RWPE2 (cell line): ENCODE measurements around the gene SCUBE3.

Experiments
- ATAC-seq: fragments of 200-7000 bp; cut with Tn5 transposase; 3 replicates; pipeline ENCODE4 v1.9.1; 2021; ENCODE audit warnings: low read depth
- DNase-seq: peaks from one replicate; pipeline ENCODE4 v3.0.0-alpha.2; 2020; ENCODE audit warnings: low spot score
- H3K27ac ChIP-seq: fragments of 450-650 bp; 2 replicates; pipeline ENCODE4 v1.5.1; 2017; ENCODE audit warnings: mild to moderate bottlenecking; ENCODE audit not compliant: poor library complexity, severe bottlenecking
- H3K27me3 ChIP-seq: fragments of 250-450 bp; sonication (Bioruptor Pico); 2 replicates; pipeline ENCODE4 v1.5.1; 2021; ENCODE audit warnings: mild to moderate bottlenecking, moderate library complexity; ENCODE audit not compliant: insufficient read depth, poor library complexity, severe bottlenecking
- H3K36me3 ChIP-seq: fragments of 250-450 bp; sonication (Bioruptor Pico); 2 replicates; pipeline ENCODE4 v1.5.1; 2020; ENCODE audit warnings: low read depth, mild to moderate bottlenecking, moderate library complexity
- H3K4me1 ChIP-seq: fragments of 250-450 bp; sonication (Bioruptor Pico); 2 replicates; pipeline ENCODE4 v1.5.1; 2021; ENCODE audit warnings: mild to moderate bottlenecking, moderate library complexity; ENCODE audit not compliant: insufficient read depth, poor library complexity, severe bottlenecking
- H3K4me3 ChIP-seq: fragments of 250-450 bp; sonication (Bioruptor Pico); 2 replicates; pipeline ENCODE4 v1.5.1; 2021; ENCODE audit warnings: mild to moderate bottlenecking, moderate library complexity; ENCODE audit not compliant: severe bottlenecking
- H3K9me3 ChIP-seq: fragments of 250-450 bp; sonication (Bioruptor Pico); 2 replicates; pipeline ENCODE4 v1.5.1; 2021; ENCODE audit warnings: mild to moderate bottlenecking, moderate library complexity; ENCODE audit not compliant: severe bottlenecking
- TF ChIP-seq, protein P1 (sequence below): fragments of 450-650 bp; IDR thresholded peaks from one replicate; pipeline ENCODE4 v1.5.1; 2017; ENCODE audit warnings: mild to moderate bottlenecking, moderate library complexity; ENCODE audit not compliant: poor library complexity, severe bottlenecking

Gene SCUBE3

DNA sequence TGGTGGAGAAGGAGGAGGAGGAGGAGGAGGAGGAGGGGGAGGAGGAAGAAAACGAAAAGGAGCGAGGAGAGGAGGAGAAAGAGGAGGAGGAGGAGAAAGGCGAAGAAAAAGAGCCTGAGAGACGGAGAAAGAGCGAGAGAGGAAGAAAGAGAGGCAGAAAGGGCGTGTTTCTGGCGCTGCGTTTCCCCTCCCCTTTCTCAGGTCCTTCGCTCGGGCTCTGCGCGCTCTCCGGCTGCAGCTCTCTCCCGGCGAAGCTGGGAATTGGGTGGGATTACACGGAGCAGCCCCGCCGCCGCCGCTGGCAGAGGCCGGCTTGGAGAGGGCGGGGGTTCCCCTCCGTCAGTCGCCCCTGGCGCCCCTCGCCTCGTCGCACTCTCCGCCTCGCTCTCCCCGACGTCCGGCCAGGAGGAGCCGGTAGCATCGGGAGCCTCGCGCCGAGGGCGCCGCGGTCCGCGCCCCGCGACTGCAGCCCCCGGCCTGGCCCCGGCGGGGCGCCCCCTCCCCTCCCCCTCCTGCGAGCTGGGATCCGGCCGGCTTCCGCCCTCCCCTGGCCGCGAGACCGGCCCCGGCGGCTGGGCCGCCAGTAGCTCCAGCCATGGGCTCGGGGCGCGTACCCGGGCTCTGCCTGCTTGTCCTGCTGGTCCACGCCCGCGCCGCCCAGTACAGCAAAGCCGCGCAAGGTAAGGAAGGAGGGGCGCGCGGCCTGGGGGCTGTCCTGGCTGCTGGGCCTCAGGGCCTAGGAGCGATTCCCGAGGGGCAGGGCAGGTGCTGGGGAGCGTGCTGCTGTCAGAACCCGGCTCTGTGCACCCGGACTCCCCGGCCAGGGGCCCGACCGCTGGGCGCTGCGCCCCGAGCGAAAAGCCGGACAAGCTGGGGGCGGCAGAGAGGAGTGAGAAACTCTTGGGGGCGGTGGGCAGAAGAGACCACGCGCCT is at the start of gene SCUBE3:
Gene SCUBE3, plus strand, starts transcription at position 133 of the 933 bp plus-strand sequence. Its CDS starts 463 bp downstream, at position 596.
- ATAC-seq, result peak; percentile 64
- Histone ChIP-seq H3K36me3 (no peaks in the 10 kb centered on the region), H3K27ac (no peak within 1 kb of the TSS), H3K4me3 (peak within 1 kb of the TSS; percentile 28), H3K9me3 (no peaks in the 10 kb centered on the region), H3K4me1 (no peaks in the 10 kb centered on the region), H3K27me3 (peaks cover 29% of the 10 kb centered on the region)
- TF ChIP-seq, protein P1, sequence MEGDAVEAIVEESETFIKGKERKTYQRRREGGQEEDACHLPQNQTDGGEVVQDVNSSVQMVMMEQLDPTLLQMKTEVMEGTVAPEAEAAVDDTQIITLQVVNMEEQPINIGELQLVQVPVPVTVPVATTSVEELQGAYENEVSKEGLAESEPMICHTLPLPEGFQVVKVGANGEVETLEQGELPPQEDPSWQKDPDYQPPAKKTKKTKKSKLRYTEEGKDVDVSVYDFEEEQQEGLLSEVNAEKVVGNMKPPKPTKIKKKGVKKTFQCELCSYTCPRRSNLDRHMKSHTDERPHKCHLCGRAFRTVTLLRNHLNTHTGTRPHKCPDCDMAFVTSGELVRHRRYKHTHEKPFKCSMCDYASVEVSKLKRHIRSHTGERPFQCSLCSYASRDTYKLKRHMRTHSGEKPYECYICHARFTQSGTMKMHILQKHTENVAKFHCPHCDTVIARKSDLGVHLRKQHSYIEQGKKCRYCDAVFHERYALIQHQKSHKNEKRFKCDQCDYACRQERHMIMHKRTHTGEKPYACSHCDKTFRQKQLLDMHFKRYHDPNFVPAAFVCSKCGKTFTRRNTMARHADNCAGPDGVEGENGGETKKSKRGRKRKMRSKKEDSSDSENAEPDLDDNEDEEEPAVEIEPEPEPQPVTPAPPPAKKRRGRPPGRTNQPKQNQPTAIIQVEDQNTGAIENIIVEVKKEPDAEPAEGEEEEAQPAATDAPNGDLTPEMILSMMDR, result no peak
- no peak for DNase-seq

DNA sequence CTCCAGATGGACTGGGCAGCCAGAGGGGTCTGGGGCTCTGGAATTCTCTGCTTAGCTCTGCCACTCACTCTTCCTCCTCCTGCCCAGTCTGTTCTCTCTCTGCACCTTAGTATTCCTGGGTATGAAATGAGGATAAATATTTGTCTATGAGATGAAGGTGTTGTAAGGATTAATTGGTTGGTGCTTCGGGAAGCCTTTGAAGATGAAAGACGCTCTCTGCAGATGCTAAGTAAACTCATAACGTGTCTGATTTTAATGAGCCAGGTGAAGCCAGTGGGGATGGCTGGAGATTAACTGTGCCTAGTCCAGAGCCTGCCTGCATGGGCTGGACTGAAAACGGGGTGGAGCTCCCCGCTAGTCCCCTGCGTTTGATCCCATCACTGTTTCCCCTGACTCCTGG is 49.5 kb upstream of the SCUBE3 start:
- TF ChIP-seq, protein P1, result no peak
- Histone ChIP-seq H3K27me3 (no peaks in the 10 kb centered on the region), H3K27ac (no peak overlapping the region), H3K4me3 (no peak overlapping the region), H3K36me3 (no peaks in the 10 kb centered on the region), H3K4me1 (peaks cover 3% of the 10 kb centered on the region), H3K9me3 (no peaks in the 10 kb centered on the region)
- ATAC-seq, result no peak
- DNase-seq, result no peak

DNA sequence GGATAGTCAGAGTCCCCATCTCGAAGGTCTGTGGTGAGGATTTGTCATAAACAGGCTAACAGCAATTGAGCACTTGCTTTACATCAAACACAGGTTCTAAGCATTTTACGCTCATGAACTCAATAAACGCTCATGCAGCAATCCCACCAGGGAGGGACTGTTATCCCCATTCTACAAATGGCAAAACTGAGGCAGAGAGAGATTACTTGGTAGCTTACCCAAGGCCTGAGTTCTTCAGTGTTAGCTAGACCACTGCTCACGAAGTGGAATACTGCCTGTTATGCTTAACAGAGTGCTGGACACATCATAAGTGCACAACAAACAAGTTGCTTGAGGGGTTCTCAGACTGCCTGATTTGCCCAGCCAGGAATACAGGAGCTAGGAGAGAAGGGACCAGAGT is 48.9 kb upstream of the SCUBE3 start:
- no peaks in the 10 kb centered on the region for H3K36me3 ChIP-seq
- ATAC-seq, result no peak
- no peak overlapping the region for H3K27ac ChIP-seq
- DNase-seq, result no peak
- H3K4me3 ChIP-seq, result no peak overlapping the region
- TF ChIP-seq, protein P1, result no peak
- no peaks in the 10 kb centered on the region for H3K9me3 ChIP-seq
- peaks cover 3% of the 10 kb centered on the region for H3K4me1 ChIP-seq
- H3K27me3 ChIP-seq, result no peaks in the 10 kb centered on the region

DNA sequence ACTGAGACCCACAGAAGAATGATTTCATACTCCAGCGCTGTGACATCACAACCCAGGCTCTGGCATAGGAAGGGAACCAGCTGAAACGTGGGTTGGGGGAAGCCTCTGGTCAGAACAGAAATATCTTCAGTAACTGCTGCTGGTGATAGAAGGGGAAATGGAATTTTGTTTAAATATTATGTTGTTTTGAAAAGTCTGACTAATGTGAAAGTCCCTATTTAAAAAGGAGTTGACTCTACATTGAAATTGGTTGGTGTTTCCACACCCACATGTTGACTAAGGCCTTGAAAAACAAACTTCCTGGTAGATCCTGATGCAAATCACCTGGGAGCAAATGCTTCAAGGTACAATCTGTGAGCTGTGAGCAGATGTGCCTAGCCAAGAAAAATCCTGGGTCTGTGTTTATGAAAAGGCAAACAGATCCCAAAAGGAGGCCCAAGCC is 48.1 kb upstream of the SCUBE3 start:
- H3K4me3 ChIP-seq, result no peak overlapping the region
- TF ChIP-seq, protein P1, result no peak
- ATAC-seq (peak; percentile 41; the same call in 2 of the 3 replicates), DNase-seq (no peak)
- no peaks in the 10 kb centered on the region for H3K36me3 ChIP-seq
- peaks cover 3% of the 10 kb centered on the region for H3K4me1 ChIP-seq
- no peak overlapping the region for H3K27ac ChIP-seq
- no peaks in the 10 kb centered on the region for H3K9me3 ChIP-seq
- no peaks in the 10 kb centered on the region for H3K27me3 ChIP-seq

DNA sequence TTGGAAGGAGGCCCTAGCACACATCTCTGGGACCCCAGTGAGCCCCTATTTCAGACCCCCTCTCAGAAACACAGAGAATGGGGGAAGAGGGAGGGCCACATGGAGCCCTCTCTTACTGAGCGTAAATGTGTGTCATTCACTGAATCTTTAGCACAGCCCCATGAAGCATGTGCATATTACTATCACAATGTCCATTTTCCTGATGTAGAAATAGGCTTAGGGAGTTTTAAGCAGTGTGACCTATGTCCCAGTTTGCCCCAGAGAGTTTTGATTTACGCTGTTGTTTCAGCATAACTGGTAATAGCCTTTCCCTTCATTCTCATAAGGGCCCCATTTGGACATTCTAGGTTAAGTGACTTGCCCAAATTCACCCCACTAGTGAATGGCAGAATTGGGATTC is 47.6 kb upstream of the SCUBE3 start:
- H3K27ac ChIP-seq, result no peak overlapping the region
- TF ChIP-seq, protein P1, result no peak
- H3K36me3 ChIP-seq, result no peaks in the 10 kb centered on the region
- no peak overlapping the region for H3K4me3 ChIP-seq
- ATAC-seq (no peak), DNase-seq (no peak)
- H3K4me1 ChIP-seq, result peaks cover 3% of the 10 kb centered on the region
- no peaks in the 10 kb centered on the region for H3K27me3 ChIP-seq
- H3K9me3 ChIP-seq, result no peaks in the 10 kb centered on the region
